HCT116 (cell line): Measurements from ENCODE around the gene RBM15B. TPM values are rescaled to one million over a fixed set of nuclear protein-coding genes. Genes with fewer than 3 reads are reported as not detected.

Experiments used
- ATAC-seq: fragments of 200-7000 bp; cut with Tn5 transposase; 2 replicates; pipeline ENCODE4 v1.9.1; 2020; ENCODE audit warnings: mild to moderate bottlenecking, moderate library complexity
- BruUV-seq: library from RNA; stranded (reverse); fragments of 400-500 nt; replicated peaks from 2 replicates; lab custom pipeline; 2021; lab: Mats Ljungman, UMichigan
- CTCF ChIA-PET: fragments of 300-600 bp; sonication (Branson Sonifier 250); formaldehyde crosslinking; loops from one replicate; lab custom pipeline; 2021; ENCODE audit warnings: antibody characterized with exemption; lab: Charles Lee
- POLR2A ChIA-PET: fragments of 300-600, 350-600 bp; sonication (Branson Sonifier 250); formaldehyde crosslinking; loops from one replicate; lab custom pipeline; 2021; ENCODE audit warnings: antibody characterized with exemption; lab: Charles Lee
- RAD21 ChIA-PET, 2 experiments: fragments of 300-600 bp; sonication (Branson Sonifier 250); formaldehyde crosslinking; loops; one replicate each; lab custom pipeline; 2023; ENCODE audit warnings: low total read pairs in 2 of 2; ENCODE audit not compliant: uncharacterized antibody in 2 of 2, unreplicated experiment in 2 of 2, low non-redundant PET in 1 of 2; lab: Charles Lee
- DNase-seq: peaks from one replicate; pipeline ENCODE4 v3.0.0-alpha.2; 2010; ENCODE audit warnings: low read depth, low spot score
- H2AFZ ChIP-seq: fragments of 200-600 bp; shearing (Covaris generic), sonication (generic); 2 replicates; pipeline ENCODE4 v1.6.1; 2017; ENCODE audit warnings: low read depth, mixed run types, mixed read lengths, antibody characterized with exemption, low read length; ENCODE audit not compliant: poor library complexity, severe bottlenecking
- H3K27ac ChIP-seq: 2 replicates; pipeline ENCODE4 v1.5.1; 2012; ENCODE audit warnings: low read depth, low read length
- H3K27me3 ChIP-seq: fragments of 200-600 bp; sonication (generic); 2 replicates; pipeline ENCODE4 v1.6.1; 2016; ENCODE audit warnings: mixed run types, low read length, mixed read lengths; ENCODE audit not compliant: insufficient read depth
- H3K36me3 ChIP-seq, 2 experiments: fragments of 200-500 bp in 1 of 2; fragments of 200-600 bp in 1 of 2; sonication (Bioruptor generic) in 1 of 2; sonication (generic) in 1 of 2; 2 replicates each; pipeline versions ENCODE4 v1.5.1 to v1.6.1; 2014 to 2016; ENCODE audit warnings: low read length in 2 of 2, inconsistent platforms in 1 of 2, mixed read lengths in 1 of 2, mixed run types in 1 of 2; ENCODE audit not compliant: insufficient read depth in 2 of 2, control insufficient read depth in 1 of 2
- H3K4me1 ChIP-seq, 2 experiments: fragments of 200-600 bp in 1 of 2; sonication (generic) in 1 of 2; 2 replicates each; pipeline versions ENCODE4 v1.5.1 to v1.6.1; 2012 to 2017; ENCODE audit warnings: low read length in 2 of 2, inconsistent platforms in 1 of 2, mild to moderate bottlenecking in 1 of 2, mixed read lengths in 1 of 2, mixed run types in 1 of 2, moderate library complexity in 1 of 2; ENCODE audit not compliant: insufficient read depth in 2 of 2, control insufficient read depth in 1 of 2
- H3K4me2 ChIP-seq: fragments of 200-600 bp; sonication (generic); 2 replicates; pipeline ENCODE4 v1.6.1; 2017; ENCODE audit warnings: mixed run types, low read length, mixed read lengths
- H3K4me3 ChIP-seq, 2 experiments: fragments of 200-600 bp in 1 of 2; sonication (generic) in 1 of 2; replicated peaks in 1 of 2; 2 replicates each; pipeline ENCODE4 v1.5.1; 2011 to 2016; ENCODE audit warnings: low read length in 2 of 2, control low read depth in 1 of 2, low read depth in 1 of 2, mild to moderate bottlenecking in 1 of 2, mixed read lengths in 1 of 2, mixed run types in 1 of 2
- H3K79me2 ChIP-seq: fragments of 200-600 bp; sonication (generic); 2 replicates; pipeline ENCODE4 v1.6.1; 2017; ENCODE audit warnings: mild to moderate bottlenecking, mixed run types, low read length, moderate library complexity, mixed read lengths; ENCODE audit not compliant: insufficient read depth
- H3K9ac ChIP-seq: fragments of 200-600 bp; sonication (generic); 2 replicates; pipeline ENCODE4 v1.6.1; 2016; ENCODE audit warnings: low read length, mixed read lengths
- H3K9me2 ChIP-seq: fragments of 200-600 bp; sonication (generic), shearing (Covaris generic); 2 replicates; pipeline ENCODE4 v1.6.1; 2017; ENCODE audit warnings: mixed run types, mild to moderate bottlenecking, moderate library complexity; ENCODE audit not compliant: insufficient read depth
- H3K9me3 ChIP-seq, 2 experiments: fragments of 200-500 bp in 1 of 2; fragments of 200-600 bp in 1 of 2; sonication (Bioruptor generic) in 1 of 2; sonication (generic) in 1 of 2; 2 replicates each; pipeline ENCODE4 v1.6.1; 2014 to 2017; ENCODE audit warnings: low read length in 2 of 2, mixed read lengths in 2 of 2, inconsistent platforms in 1 of 2, low read depth in 1 of 2, mild to moderate bottlenecking in 1 of 2, mixed run types in 1 of 2, moderate library complexity in 1 of 2; ENCODE audit not compliant: control insufficient read depth in 1 of 2, insufficient read depth in 1 of 2
- H4K20me1 ChIP-seq: fragments of 200-600 bp; sonication (generic), shearing (Covaris generic); 2 replicates; pipeline ENCODE4 v1.6.1; 2017; ENCODE audit warnings: mixed run types, mild to moderate bottlenecking, moderate library complexity; ENCODE audit not compliant: insufficient read depth
- ATF3 ChIP-seq: IDR thresholded peaks from 2 replicates; pipeline ENCODE4 v1.6.1; 2012
- CBX3 ChIP-seq: IDR thresholded peaks from 2 replicates; pipeline ENCODE4 v1.6.1; 2012; ENCODE audit warnings: low read depth
- POLR2AphosphoS5 ChIP-seq: IDR thresholded peaks from 2 replicates; pipeline ENCODE4 v1.6.1; 2011; ENCODE audit warnings: mild to moderate bottlenecking, low read depth, low read length, moderate library complexity
- intact Hi-C: fragments of 100-400 bp; cut with micrococcal nuclease; formaldehyde crosslinking; loops from 2 replicates; pipeline ENCODE4 v1.10.0; 2022
- total RNA-seq: library from RNA; stranded (reverse); gene quantifications from one replicate; pipeline ENCODE4 v1.2.1, GENCODE V29; 2021; ENCODE audit not compliant: unreplicated experiment

RBM15B gene
- total RNA-seq, 1 experiment from 2014 or later: 24.1 TPM

GRCh38 chr3:51382076-51382745 is 8.9 kb upstream of the RBM15B start (continued):
- no peak for TF ChIP-seq ATF3

GRCh38 chr3:51382947-51383578 is 8.0 kb upstream of the RBM15B start:
- no peaks in the 10 kb centered on the region for H4K20me1 ChIP-seq
- peak; percentile 7; the same call in 1 of the 2 replicates for TF ChIP-seq POLR2AphosphoS5
- no peak for TF ChIP-seq CBX3
- H3K9me3 ChIP-seq: no peaks in the 10 kb centered on the region
- H3K9ac ChIP-seq: peak overlapping the region; percentile 99; the same call in 1 of the 2 replicates
- H3K36me3 ChIP-seq: peaks cover 0 to 17% of the 10 kb centered on the region in 2 experiments; a peak in 2 of 4 replicates
- intact Hi-C loops: loop anchor here (10.0 kb wide), 1 partner anchor 1028 kb away; the partner anchor contains the start of genes CYB561D2, NPRL2 and TMEM115
- POLR2A ChIA-PET: no interaction called here
- CTCF ChIA-PET: interaction anchor here (0.9 kb wide), 1 partner anchor 11 kb away, joined by 3 read pairs; no protein-coding TSS in a partner anchor
- ATAC-seq (no peak), DNase-seq (no peak)
- no peak overlapping the region for H3K27ac ChIP-seq
- H2AFZ ChIP-seq: no peak overlapping the region
- no peaks in the 10 kb centered on the region for H3K27me3 ChIP-seq
- no peaks in the 10 kb centered on the region for H3K9me2 ChIP-seq
- BruUV-seq: no TSS peak
- H3K4me1 ChIP-seq: peaks cover 8 to 30% of the 10 kb centered on the region in 2 experiments; a peak in 3 of 4 replicates
- peak overlapping the region; percentile 97 to 99 for H3K4me3 ChIP-seq
- peak overlapping the region; percentile 82 for H3K4me2 ChIP-seq
- peaks cover 39% of the 10 kb centered on the region for H3K79me2 ChIP-seq
- RAD21 ChIA-PET: no interaction called here
